GM10266 (cell line): ENCODE data around the gene VWA5B2.

Experiments used
- DNase-seq: peaks from one replicate; pipeline ENCODE4 v3.0.0; 2012; ENCODE audit errors: extremely low spot score
- TF ChIP-seq, protein P1 (sequence below): IDR thresholded peaks from 2 replicates; pipeline ENCODE4 v1.5.1; 2012; ENCODE audit warnings: mild to moderate bottlenecking, low read depth; ENCODE audit not compliant: control insufficient read depth, insufficient read depth; ENCODE audit errors: missing control alignments

Gene VWA5B2

DNA sequence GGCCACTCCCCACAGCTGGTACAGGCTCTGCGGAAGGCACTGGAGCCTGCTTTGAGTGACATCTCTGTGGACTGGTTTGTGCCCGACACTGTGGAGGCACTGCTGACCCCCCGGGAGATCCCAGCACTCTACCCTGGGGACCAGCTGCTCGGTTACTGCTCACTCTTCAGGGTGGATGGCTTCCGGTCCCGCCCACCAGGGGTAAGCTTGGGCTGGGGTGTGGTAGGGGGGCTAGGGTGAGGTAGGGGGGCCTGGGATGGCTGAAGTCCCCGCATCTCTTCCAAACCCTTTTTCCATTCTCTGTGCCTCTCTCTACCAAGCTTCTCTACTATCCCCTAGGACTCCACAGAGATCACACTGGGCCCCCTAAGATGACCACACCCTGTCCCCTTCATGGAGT is 7.8 kb downstream of the VWA5B2 start:
- TF ChIP-seq, protein P1, sequence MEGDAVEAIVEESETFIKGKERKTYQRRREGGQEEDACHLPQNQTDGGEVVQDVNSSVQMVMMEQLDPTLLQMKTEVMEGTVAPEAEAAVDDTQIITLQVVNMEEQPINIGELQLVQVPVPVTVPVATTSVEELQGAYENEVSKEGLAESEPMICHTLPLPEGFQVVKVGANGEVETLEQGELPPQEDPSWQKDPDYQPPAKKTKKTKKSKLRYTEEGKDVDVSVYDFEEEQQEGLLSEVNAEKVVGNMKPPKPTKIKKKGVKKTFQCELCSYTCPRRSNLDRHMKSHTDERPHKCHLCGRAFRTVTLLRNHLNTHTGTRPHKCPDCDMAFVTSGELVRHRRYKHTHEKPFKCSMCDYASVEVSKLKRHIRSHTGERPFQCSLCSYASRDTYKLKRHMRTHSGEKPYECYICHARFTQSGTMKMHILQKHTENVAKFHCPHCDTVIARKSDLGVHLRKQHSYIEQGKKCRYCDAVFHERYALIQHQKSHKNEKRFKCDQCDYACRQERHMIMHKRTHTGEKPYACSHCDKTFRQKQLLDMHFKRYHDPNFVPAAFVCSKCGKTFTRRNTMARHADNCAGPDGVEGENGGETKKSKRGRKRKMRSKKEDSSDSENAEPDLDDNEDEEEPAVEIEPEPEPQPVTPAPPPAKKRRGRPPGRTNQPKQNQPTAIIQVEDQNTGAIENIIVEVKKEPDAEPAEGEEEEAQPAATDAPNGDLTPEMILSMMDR: no peak
- DNase-seq: no peak

DNA sequence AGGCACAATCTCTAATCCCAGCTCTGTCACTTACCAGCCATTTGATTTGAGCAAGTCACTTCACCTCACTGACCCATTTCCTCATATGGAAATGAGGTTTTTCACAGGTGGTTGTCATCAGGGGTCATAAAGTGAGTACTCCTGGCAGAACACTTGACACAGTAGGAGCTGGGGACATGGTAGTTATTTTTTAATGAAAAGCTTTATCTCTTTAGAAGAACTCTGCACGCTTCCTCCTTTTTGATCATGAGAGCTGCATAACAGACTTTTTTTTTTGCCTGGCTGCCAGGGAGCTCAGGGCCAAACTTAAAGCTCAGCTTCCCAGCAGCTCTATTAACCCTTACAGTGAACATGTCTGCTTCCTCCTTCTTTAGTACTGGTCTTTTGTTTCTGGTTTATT is 8.4 kb downstream of the VWA5B2 start:
- no peak for DNase-seq
- TF ChIP-seq, protein P1: no peak

DNA sequence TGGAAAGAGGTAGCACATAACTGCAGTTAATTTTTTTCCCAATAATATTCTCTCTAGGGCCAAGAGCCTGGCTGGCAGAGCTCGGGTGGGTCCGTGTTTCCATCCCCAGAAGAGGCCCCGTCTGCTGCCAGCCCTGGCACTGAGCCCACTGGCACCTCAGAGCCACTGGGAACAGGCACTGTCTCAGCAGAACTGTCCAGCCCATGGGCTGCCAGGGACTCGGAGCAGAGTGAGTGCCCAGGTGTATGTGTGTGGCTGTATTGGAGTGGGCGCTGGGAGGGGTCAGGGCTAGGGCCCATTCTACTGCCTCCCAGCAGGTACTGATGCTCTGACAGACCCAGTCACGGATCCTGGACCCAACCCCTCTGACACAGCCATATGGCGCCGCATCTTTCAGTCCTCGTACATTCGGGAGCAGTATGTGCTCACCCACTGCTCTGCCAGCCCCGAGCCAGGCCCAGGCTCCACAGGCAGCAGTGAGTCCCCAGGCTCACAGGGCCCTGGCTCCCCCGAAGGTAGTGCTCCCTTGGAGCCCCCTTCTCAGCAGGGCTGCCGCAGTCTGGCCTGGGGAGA is 8.9 kb downstream of the VWA5B2 start:
- TF ChIP-seq, protein P1: no peak

DNA sequence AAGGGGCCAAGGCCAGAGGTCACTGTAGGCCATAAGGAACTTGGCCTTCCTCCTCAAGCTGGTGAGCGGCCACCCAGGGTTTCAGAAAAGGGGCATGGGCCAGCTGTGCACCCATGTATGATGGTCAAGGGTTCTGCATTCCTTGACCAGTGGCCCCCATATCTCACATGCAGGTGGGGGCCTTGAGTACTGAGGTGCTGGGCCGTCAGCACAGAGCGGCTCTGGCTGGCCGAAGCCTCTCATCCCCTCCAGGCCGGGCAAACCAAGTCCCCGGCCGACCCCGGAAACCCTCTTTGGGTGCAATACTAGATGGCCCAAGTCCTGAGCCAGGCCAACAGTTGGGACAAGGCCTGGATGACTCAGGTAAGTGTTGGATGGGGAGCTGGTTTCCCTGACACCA is 9.8 kb downstream of the VWA5B2 start:
- TF ChIP-seq, protein P1: no peak
- no peak for DNase-seq

More for the DNA sequence above, 8.9 kb downstream of the VWA5B2 start:
- DNase-seq: no peak

DNA sequence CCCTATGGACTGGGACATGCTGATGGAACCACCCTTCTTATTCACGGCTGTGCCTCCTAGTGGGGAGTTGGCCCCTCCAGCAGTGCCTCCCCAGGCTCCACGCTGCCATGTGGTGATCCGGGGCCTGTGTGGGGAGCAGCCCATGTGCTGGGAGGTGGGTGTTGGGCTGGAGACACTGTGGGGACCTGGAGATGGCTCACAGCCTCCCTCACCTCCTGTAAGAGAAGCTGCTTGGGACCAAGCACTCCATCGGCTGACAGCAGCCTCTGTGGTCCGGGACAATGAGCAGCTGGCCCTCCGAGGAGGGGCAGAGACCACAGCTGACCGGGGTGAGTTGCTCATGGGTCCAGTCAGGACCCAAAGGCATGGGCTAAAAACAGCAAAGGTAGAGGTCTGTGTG is 10.3 kb downstream of the VWA5B2 start:
- DNase-seq: no peak
- TF ChIP-seq, protein P1: no peak

DNA sequence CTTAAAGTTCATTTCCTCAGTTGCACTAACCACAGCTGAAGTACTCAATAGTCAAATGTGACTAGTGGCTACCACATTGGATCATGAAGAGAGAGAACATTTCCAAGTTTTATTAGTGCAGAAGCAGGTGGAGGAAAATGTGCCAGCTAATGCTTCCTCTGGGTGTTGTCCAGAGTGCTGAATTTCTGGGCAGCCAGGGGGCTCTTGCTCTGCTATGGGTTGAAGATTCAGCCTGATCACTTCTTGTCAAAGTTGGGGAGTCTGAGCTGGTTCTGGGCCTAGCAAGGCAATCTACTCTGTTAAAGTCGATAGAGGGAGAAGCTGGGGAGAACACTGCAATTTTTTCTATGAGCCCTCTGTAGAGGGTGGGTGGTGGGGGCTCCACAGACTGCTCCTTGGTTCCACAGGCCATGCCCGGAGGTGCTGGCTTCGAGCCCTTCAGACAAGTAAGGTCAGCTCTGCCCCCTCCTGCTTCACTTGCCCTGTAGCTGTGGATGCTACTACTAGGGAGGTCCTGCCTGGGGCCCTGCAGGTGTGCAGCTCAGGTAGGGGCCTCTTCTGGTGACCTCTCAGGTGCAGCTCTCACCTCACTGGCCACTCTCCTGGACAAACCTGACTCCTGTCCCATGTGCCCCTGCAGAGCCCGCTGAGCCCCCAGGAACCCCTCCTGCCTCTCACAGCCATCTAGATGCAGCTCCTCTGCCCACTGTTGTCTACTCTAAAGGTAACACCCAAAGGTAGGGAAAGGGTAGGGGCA is 11.2 kb downstream of the VWA5B2 start:
- TF ChIP-seq, protein P1: no peak

DNA sequence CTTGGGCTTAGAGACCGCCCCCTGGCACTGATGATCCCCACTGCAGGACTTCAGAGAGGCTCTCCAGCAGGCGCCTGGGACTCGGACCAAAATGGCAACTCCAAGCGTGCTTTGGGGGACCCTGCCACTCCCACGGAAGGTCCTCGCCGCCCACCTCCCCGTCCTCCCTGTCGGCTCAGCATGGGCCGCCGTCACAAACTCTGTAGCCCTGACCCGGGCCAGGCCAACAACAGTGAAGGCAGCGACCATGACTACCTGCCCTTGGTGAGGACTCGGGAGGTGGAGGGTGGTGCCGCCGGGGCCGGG is 11.7 kb downstream of the VWA5B2 start:
- DNase-seq: no peak
- TF ChIP-seq, protein P1: no peak

More for the DNA sequence above, 11.2 kb downstream of the VWA5B2 start:
- DNase-seq: no peak
